DMS114 treated with DMSO at 0.1 percent for 48 hours (cell line): ENCODE measurements around the gene ARSD.
"Not testable (repeated sequence)": the region's sequence is repeated elsewhere in the genome, so short reads cannot be mapped to it uniquely, and the experiment has no call there.

Experiments used
- DNase-seq: peaks from one replicate; lab custom pipeline; 2025; ENCODE audit not compliant: unreplicated experiment; lab: John Stamatoyannopoulos, UW

ARSD gene, protein sequence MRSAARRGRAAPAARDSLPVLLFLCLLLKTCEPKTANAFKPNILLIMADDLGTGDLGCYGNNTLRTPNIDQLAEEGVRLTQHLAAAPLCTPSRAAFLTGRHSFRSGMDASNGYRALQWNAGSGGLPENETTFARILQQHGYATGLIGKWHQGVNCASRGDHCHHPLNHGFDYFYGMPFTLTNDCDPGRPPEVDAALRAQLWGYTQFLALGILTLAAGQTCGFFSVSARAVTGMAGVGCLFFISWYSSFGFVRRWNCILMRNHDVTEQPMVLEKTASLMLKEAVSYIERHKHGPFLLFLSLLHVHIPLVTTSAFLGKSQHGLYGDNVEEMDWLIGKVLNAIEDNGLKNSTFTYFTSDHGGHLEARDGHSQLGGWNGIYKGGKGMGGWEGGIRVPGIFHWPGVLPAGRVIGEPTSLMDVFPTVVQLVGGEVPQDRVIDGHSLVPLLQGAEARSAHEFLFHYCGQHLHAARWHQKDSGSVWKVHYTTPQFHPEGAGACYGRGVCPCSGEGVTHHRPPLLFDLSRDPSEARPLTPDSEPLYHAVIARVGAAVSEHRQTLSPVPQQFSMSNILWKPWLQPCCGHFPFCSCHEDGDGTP

DNA sequence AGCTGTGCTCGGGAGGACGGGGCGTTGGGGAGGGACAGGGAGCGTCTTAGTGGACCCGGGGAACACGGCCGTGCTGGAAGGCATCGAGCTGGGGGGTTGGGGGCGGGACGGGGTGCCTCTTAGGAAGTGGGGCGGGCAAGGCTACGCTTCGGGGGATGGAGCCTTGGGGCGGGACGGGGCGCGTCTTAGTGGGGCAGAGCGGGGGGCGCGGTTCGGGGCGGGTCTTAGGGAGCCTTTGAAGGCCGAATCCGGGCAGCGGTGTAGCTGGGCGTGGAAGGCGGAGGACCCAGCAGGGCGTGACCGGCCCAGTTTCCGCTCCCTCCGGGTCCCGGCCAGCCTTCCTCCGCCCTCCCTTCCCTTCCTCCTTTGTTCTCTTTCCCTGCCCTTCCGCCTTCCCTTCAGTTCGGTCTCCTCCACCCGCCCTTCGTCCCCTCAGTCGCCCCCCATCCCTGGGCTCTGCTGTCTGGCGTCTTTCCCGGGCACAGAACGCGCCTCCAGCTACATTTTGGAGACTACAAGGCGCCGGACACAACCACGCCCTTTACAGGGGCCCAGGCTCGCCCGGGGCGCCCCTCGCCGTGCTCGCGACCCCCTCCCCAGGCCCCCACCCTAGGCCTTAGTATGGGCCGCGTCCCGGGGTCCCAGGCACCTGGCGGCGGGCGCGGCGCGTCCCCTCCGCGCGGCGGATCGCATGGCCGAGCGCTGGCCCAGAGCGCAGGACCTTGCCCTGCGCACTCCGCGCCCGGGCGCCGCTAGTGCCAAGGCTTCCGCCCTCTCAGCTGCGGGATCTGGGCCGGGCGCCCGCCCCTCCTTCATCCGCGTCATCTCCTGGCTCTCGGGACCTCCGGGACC, at the start of gene ARSD:
Gene ARSD, minus strand, starts transcription at position 757 of the 852 bp plus-strand sequence. Its CDS starts 64 bp downstream, at position 693.
- DNase-seq, result peak; percentile 70

DNA sequence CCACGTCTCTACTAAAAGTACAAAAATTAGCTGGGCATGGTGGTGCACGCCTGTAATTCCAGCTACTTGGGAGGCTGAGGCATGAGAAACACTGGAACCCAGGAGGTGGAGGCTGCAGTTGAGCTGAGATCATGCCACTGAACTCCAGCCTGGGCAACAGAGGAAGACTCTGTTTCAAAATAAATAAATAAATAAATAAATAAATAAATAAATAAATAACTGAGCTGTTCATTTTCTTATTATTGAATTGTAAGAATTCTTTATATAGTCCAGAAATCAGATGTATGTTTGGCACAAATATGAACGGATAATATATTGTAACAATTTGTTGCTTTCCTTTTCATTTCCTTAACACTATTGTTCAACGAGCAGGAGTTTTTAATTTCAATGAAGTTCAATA, 49.5 kb upstream of the ARSD start:
- not testable (repeated sequence) for DNase-seq

DNA sequence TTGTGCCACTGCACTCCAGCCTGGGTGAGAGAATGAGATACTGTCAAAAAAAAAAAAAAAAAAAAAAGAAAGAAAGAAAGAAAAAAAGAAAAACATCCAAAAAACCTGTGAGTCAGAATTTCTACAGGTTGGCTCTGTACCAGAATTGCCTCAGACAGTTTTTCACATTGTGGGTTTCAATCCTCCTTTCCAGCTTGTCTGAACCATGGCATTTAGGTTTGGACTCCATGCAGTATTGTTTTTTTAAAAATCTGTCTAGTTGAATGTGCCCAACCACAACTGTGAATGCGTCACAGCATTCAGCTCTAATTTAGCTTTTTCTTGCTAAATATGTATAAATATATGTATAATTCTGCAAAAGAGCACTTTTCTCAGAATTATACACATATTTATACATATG, 45.8 kb upstream of the ARSD start:
- no peak for DNase-seq

DNA sequence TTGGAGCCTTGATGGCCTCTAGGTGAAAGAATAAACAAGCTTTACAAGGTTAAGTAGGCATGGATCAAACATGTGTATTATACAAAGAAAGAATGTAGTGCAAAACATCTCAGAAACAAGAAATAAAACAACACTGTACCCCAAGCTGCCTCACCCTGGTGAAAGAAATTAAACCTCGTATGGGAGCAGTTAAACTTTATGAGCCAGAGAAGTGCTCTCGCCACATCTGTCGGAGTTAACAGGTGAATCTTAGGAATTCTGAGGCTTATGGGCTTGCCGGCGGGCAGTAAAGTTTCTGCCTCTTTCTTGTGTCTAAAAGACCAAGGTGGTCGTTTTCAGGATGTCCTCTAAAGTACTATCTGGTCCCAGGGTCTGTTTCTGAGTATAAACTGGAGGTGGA, 43.3 kb upstream of the ARSD start:
- DNase-seq, result no peak

DNA sequence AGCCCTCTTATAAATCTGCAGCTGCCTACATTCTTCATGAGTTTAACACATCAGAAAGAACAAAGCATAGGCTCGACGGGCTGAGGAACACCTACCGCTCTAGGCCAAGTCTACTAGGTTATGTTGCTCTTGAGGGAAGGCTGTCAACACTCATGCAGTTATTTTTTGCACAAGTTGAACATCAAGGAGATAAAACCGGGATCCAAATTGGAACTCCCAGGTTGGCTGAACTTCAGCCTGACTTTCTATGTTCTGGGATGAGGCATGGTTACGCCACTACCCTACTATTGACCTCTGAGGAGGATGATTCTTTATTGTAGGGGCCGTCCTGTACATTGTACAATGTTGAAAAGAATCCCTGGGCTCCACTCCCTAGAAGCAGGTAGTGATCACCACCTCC, 39.9 kb upstream of the ARSD start:
- no peak for DNase-seq

DNA sequence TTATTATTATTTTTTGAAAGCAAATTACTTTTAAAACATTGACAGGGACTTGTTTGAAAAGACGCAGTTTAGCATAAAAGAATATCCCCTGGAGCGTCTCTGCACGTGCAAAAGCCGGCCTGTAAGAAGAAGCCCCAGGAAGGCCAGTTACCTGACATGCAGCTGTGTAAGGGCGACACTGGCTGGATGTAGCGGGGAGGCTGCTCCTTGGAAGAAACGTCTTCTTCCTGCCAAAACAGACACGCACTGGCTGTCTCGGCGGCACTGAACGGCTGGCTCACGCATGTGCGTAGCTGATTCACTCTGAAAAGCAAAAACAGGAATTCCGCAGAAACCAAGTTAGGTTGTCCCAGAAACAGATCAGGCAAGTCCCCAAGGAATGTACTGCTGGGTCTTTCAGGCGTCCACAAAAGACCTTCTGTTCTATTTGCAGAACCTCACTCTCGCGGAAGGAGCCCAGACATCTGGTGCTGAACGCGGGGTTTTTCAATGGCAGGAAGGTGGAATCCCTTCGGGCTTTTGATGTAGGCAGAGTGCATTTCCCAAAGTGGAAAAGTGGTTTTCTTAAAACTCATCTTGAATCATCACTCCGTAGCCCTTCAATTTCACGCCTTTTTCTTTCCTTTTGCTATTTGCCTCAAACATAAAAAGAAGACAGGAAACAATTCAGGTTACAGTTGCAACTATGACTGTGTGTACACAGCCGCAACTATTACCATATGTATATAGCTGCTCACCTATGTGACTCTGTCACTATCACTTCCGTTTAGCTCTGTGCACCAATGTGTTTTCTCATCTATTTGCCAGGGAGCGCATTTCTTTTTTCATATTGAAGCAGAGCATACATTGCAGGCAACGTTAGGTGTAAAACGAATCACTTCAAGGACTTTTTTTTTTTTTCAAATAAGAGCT, 39.1 kb upstream of the ARSD start:
- no peak for DNase-seq

DNA sequence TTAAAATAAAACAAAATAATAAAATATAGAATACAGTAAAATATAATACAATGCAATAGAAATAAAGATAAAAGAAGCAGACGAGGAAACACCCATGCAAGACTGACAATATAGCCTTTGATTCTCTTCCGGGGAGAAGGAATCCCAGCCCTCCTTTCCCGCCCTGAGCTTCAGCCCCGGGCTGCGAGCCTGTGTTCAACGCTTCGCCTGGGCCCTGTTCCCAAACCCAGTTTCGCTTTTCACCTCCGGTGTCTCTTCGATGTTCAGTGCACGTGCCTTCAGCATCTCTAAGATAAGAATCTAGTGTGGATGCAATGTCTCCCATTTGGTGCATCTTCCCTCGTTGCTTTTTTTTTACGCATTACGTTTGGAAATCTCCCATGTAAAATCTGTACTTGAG, 38.4 kb upstream of the ARSD start:
- DNase-seq, result no peak

DNA sequence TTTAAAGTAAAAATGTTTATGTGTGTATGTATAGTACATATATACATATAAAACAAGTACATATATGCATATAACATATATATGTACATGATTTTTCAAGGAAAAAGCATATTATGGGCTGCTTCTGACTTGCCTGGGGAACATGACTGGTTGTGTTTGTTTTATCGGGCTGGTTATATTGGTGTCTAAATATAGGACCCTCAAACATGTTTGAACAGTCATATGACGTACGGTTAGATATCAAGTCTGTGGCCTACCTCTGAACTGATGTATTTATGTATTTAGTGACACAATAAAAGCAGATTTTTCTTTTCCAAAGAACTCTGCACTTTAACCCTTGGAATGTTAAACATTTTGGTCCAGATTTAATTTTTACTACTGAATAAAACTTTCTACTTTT, 37.9 kb upstream of the ARSD start:
- DNase-seq, result no peak

DNA sequence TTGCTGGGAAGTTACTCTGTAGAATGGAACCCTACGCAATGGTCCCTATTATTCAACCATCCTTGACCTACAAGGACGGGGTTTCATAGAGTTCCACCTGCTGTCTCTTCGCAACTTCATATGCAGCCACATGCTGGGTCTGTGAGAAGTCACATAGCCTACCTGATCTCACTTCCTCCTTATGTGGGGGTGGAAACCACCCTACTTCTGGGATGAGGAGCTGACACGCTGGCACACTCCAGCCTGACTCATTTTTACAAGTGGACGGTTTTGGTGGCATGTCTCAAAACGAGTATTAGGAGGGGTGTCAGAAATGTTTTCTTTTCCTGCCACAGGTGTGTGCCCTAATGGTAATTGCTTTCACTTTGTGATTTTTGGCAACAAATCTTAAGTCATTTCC, 36.8 kb upstream of the ARSD start:
- DNase-seq, result no peak

DNA sequence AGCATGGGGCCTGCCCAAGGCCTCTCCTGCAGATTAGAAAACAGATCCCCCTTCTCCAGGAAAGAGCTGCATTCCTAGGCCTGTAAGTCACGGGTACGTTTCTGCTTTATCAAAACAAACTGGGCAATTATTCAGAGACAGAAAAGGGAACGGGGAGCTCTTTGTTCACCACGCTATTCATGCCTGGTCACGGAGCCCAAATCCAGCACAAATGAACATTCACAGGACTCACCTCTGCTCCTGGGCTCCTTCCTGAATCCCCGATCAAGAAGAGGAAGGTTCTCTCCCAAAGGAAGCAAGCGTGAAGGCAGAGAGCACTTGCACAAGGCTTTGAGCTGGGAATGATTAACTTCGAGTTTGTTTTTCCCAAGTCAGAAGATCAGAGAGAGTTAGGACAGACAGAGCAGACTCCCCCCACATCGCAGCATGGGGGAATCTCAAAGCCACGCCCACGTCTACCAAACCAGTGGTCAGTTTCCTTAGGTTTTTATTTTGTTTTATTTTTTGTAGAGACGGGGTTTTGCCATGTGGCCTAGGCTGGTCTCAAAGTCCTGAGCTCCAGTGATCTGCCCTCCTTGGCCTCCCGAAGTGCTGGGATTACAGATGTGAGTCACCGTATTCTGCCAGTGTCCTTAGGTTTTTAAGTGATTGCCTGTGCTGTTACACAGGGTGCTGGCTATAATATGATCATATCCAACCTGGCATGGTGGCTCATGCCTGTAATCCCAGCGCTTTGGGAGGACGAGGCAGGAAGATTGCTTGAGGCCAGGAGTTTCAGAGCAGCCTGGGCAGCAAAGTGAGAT, 35.1 kb upstream of the ARSD start:
- DNase-seq, result not testable (repeated sequence)

DNA sequence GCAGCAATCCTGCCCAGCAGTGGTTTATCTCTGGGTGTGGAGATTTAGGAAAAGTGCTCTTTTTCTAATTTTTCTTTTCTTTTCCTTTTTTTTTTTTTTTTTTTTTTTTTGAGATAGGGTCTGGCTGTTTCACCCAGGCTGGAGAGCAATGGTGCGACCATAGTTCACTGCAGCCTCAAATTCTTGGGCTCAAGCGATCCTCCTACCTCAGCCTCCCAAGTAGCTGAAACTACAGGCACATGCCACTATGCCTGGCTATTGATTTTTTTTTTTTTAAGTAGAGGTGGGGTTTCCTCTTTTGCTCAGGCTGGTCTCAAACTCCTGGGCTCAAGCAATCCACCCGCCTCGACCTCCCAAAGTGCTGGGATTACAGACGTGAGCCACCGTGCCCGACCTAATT, 34.3 kb upstream of the ARSD start:
- DNase-seq, result not testable (repeated sequence)

DNA sequence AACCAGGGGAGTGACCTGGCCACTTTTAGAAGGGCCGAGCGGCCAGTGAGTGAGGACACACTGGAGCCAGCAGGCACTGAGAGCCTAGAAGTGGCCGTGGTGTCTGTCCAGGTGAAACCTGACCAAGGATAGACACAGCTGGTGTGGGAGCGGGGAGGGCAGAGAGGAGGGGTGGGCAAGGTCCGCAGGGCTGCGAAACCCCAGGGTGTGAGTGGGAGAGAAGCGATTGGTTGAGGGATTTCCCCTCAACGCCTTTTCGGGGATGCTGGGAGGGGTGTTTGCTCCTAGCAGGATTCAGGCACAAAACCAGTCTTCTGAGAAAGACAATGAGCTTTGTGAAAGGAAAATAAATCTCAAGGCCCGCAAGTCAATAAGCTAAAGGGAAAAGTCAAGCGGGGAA, 33.2 kb upstream of the ARSD start:
- DNase-seq, result no peak

DNA sequence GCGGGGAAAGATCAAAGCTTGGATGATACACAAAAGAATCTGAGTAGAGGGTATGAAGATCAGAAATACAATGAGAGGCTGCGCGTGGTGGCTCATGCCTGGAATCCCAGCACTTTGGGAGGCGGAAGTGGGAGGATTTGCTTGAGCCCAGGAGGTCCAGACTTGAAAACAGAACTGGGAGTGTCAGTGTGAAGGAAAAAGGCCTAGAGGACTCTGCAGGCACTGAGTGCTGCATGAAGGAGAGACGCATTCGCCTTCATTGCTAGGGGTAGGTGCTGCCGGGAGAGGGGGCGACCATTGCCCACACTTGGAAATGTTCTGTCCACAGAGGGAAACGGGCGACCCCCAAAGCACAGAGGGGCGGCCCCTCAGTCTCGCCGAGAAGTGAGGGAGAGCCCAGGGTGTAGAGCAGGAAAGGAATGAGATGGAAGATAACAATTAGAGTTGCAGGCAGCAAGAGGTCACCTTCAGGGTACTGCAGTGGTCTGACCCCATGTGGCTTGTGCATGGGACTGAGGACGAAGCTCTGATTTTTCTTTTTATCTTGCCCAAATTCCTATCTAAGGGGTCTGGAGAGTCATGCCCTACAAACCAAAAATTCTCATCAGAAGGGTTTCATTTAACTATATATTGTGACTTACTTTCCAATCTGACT, 31.8 kb upstream of the ARSD start:
- DNase-seq, result no peak

DNA sequence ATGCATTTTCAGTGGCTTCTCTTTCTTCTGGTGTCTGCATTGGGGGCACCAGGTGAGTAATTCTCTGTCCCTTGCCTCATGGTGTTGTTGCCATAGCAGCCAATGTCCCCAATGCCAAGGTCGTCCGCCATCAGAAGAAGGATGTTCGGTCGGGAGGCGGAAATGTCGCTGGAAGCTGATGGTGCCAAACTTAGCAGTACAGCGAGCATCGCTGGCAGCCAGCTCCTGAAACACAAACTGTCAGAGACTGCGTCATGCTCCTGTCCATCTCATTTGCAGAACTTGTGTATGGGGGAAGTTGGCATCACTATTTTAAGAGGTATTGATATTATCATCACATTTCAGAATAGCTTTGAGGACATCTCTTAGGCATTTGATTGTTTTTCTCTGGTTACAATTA, 29.1 kb upstream of the ARSD start:
- no peak for DNase-seq

DNA sequence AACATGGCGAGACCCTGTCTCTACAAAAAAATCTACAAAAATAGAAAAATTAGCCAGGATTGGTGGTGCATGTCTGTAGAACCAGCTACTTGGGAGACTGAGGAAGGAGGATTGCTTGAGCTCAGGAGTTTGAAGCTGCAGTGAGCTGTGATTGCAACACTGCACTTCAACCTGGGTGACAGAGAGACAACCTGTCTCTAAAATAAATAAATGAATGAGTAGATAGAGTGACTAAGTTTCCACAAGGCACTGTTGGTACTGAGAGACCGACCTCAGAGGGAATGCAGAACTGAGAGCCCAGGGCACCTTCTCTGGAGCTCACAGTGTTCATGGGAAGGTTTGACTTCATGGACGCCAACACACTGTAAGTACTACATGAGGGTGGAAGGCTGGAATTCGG, 26.7 kb upstream of the ARSD start:
- DNase-seq, result no peak

DNA sequence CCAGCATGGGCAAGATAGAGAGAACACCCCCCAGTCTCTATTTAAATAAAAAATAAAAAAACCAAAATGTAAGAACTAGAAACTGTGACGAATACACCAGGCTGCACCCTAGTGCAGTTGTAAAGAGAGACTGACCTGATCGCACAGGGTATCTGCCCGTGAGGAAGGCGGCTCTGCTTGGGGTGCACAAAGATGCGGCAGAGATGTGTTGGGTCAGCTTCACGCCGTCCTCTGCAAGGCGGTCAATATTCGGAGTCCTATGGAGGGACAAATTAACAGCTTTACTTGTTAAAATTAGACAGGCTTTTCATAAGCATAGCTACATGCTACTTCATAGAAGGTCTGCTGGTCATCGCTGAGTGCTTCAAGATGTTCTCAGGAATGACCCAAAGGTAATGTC, 26.1 kb upstream of the ARSD start:
- DNase-seq, result no peak

DNA sequence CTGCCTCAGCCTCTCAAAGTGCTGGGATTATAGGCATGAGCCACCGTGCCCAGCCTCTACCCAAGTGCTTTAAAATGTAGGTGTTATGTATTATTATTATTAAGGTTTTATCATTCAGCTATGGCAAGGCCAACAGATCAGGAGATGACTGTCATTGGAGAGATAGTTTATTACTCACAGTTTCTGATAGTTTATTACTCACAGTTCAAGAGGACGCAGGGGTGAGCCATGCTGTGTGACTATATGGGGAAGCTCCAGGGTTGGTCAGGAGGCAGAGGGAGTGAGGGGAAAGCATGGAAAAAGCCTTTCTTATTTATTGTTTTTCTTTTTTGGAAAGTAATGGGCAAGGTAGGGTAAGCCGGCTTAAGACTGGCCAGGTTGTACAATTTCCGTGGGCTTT, 25.4 kb upstream of the ARSD start:
- DNase-seq, result no peak

DNA sequence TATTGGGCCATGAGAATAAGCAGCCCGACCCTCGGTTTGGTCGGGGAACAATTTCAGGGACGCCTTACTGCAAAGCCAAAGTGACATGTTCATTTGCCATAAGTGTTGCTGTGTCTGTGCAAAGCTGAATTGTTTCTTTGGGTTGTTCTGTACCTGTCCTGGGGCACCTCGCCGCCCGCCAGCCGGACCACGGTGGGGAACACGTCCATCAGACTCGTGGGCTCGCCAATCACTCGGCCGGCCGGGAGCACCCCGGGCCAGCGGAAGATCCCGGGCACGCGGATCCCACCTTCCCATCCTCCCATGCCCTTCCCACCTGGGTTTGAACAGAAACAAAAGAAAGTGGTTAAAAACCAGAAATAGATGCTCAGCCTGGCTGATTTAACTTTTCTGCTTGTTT, 8.8 kb upstream of the ARSD start:
- not testable (repeated sequence) for DNase-seq
